SHP77 (cell line): ENCODE measurements around the gene IGFALS.

Experiments used
- DNase-seq, 2 experiments: peaks; one replicate each; lab custom pipeline; 2025; lab: John Stamatoyannopoulos, UW

IGFALS gene

GRCh38 chr16:1793578-1794220 lies at the start of gene IGFALS:
IGFALS (minus strand) TSS chr16:1793705; CDS start chr16:1793652, 53 bp downstream.
- DNase-seq = peak in 1 of 2 experiments; percentile 21

- DNase-seq = peak; percentile 43 to 55
Observed at GRCh38 chr16:1839554-1839953, 46.0 kb upstream of the IGFALS start.

GRCh38 chr16:1834096-1834495 lies 40.6 kb upstream of the IGFALS start:
- no peak for DNase-seq

GRCh38 chr16:1832838-1833454 lies 39.4 kb upstream of the IGFALS start:
- peak; percentile 25 to 33 for DNase-seq

- DNase-seq = no peak
Observed at GRCh38 chr16:1831186-1832075, 37.9 kb upstream of the IGFALS start.

GRCh38 chr16:1830213-1830612 lies 36.7 kb upstream of the IGFALS start:
- DNase-seq = no peak

- DNase-seq = no peak
Observed at GRCh38 chr16:1828645-1829410, 35.3 kb upstream of the IGFALS start.

GRCh38 chr16:1826691-1827573 lies 33.4 kb upstream of the IGFALS start, which contains the start of the genes FAHD1 and HAGH:
FAHD1 (plus strand) TSS chr16:1827206; CDS start chr16:1827239, 33 bp downstream.
HAGH (minus strand) TSS chr16:1826825; CDS start chr16:1826787, 38 bp downstream.
- DNase-seq = peak; percentile 83 to 92

- DNase-seq = peak; percentile 27 to 58
Observed at GRCh38 chr16:1825864-1826690, 32.6 kb upstream of the IGFALS start.

GRCh38 chr16:1825381-1825863 lies 31.9 kb upstream of the IGFALS start:
- no peak for DNase-seq

GRCh38 chr16:1823821-1824220 lies 30.3 kb upstream of the IGFALS start:
- peak in 1 of 2 experiments; percentile 4 for DNase-seq

- DNase-seq = no peak
Observed at GRCh38 chr16:1822801-1823200, 29.3 kb upstream of the IGFALS start.

- no peak for DNase-seq
Observed at GRCh38 chr16:1821861-1822611, 28.5 kb upstream of the IGFALS start.

GRCh38 chr16:1820946-1821290 lies 27.4 kb upstream of the IGFALS start:
- DNase-seq = no peak

- DNase-seq = no peak
Observed at GRCh38 chr16:1820096-1820945, 26.8 kb upstream of the IGFALS start.

- DNase-seq = no peak
Observed at GRCh38 chr16:1819611-1820010, 26.1 kb upstream of the IGFALS start.

- DNase-seq = no peak
Observed at GRCh38 chr16:1818873-1819525, 25.5 kb upstream of the IGFALS start.
